SK-N-SH treated with all-trans-retinoic acid at 6 μM for 48 hours (cell line): ENCODE measurements around the gene PLSCR4.

Source experiments
- ARNTL ChIP-seq: fragments of 450-650 bp; formaldehyde crosslinking; IDR thresholded peaks from 2 replicates; pipeline ENCODE4 v1.5.0; 2020; ENCODE audit warnings: low read depth, mild to moderate bottlenecking, moderate library complexity, borderline replicate concordance
- PATZ1 ChIP-seq: fragments of 250-450 bp; sonication (Bioruptor Pico); IDR thresholded peaks from 2 replicates; pipeline ENCODE4 v1.8.0; 2020; ENCODE audit warnings: mild to moderate bottlenecking, moderate library complexity, borderline replicate concordance
- SNAI2 ChIP-seq: fragments of 250-450 bp; sonication (Bioruptor Pico); IDR thresholded peaks from 2 replicates; pipeline ENCODE4 v1.5.0; 2020; ENCODE audit warnings: mild to moderate bottlenecking, moderate library complexity
- TCF4 ChIP-seq: fragments of 250-450 bp; sonication (Bioruptor Pico); IDR thresholded peaks from 2 replicates; pipeline ENCODE4 v1.8.0; 2021; ENCODE audit warnings: mild to moderate bottlenecking, moderate library complexity, borderline replicate concordance
- TOX ChIP-seq: fragments of 250-450 bp; sonication (Bioruptor Pico); IDR thresholded peaks from 2 replicates; pipeline ENCODE4 v1.8.0; 2021; ENCODE audit warnings: mild to moderate bottlenecking, moderate library complexity, borderline replicate concordance
- ZFP3 ChIP-seq: fragments of 250-450 bp; sonication (Bioruptor Pico); IDR thresholded peaks from 2 replicates; pipeline ENCODE4 v1.5.0; 2020; ENCODE audit warnings: mild to moderate bottlenecking, moderate library complexity

GRCh38 chr3:146279951-146280350 is 29.0 kb upstream of the PLSCR4 start:
- no peak for TF ChIP-seq ARNTL (CRISPR knock-in tag)
- TF ChIP-seq TOX (CRISPR knock-in tag) = no peak
- TF ChIP-seq PATZ1 (CRISPR knock-in tag) = no peak
- TF ChIP-seq SNAI2 = no peak
- no peak for TF ChIP-seq ZFP3 (CRISPR knock-in tag)
- no peak for TF ChIP-seq TCF4 (CRISPR knock-in tag)
